OCI-LY1 (cell line): ENCODE data around the gene SMAD3.

Experiments
- CTCF ChIP-seq: fragments of 200-600 bp; sonication (generic), shearing (Covaris generic); IDR thresholded peaks from 2 replicates; pipeline ENCODE4 v1.5.1; 2017; ENCODE audit warnings: mild to moderate bottlenecking, antibody characterized with exemption, low read length, moderate library complexity, mixed read lengths
- EZH2 ChIP-seq: fragments of 200-600 bp; sonication (generic), shearing (Covaris generic); IDR thresholded peaks from 2 replicates; pipeline ENCODE4 v1.8.0; 2017; ENCODE audit warnings: borderline replicate concordance, mixed run types, mild to moderate bottlenecking, antibody characterized with exemption, low read length, moderate library complexity, mixed read lengths

GRCh38 chr15:67230504-67230903, 165.1 kb downstream of the SMAD3 start:
- TF ChIP-seq CTCF (no peak), EZH2 (no peak)
